Heart left ventricle (tissue), 13 donors: ENCODE data around the gene B2M.

Experiments used
- CTCF ChIP-seq, 12 donors: fragments of 200-600 bp; sonication (generic) in 4 of 12; IDR thresholded peaks; one replicate each; pipeline versions ENCODE4 v1.5.0 to v1.8.0; 2018 to 2022; ENCODE audit warnings: antibody characterized with exemption in 12 of 12, mild to moderate bottlenecking in 5 of 12
- POLR2A ChIP-seq, 2 donors: fragments of 450-650 bp; IDR thresholded peaks; one replicate each; pipeline ENCODE4 v1.6.1; 2017; ENCODE audit warnings: antibody characterized with exemption in 2 of 2, mild to moderate bottlenecking in 2 of 2, moderate library complexity in 2 of 2
- donor health status: ischemic (EF 13 %, LVEDD 7.1; RV severe dilation, severe dysfunction).
- donor health status: DM: no; HTN: yes; CAD: no.
- donor health status: DM: no; HTN: no; CAD: no.
- donor health status: ischemic (EF 25% LVEDD 6.9; RV normal size, moderate dysfunction).
- donor health status: ischemic (EF 25% LVEDD 5.7; RV mildly dilated, moderate dysfunction).
- donor health status: ischemic (EF 35%, LVEDD 5.7; RV mildly dilated, moderate dysfunction).
- donor health status: nonischemic (EF 11% LVEDD 7.7; RV severe dilation, severe dysfunction).
- donor health status: DM: yes; HTN: yes; CAD: no.
- donor health status: PGD.
- donor health status: ischemic (EF 29% LVEDD 5.4; RV normal size, mild dysfunction).
- donor health status: nonischemic (EF 23%, LVEDD 6.1; RV moderate dilation, normal function).

DNA sequence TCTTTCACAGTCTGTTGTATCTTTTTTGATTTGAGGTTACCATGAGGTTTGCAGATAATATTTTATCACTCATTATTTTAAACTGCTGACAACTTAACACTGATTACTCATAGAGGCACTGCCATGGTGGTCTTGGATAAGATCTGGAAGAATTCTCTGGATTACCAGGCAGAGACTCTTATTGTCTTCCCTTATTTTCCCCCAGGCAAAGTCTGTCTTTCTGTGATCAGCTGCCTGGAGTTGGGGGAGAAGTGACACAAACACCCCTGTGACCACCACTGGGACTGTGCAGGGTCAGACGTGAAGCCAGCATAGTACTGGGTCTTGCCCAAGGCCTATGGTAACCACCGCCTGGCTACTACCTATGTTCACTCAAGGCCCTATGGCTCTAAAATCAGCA is 4.9 kb upstream of the B2M start:
- TF ChIP-seq CTCF (IDR thresholded peaks at IDR 0.05) (no peak), POLR2A (IDR thresholded peaks at IDR 0.05) (no peak)
